Ramos (cell line): Measurements from ENCODE around the gene FGD3.
"Not testable (repeated sequence)": the region's sequence is repeated elsewhere in the genome, so short reads cannot be mapped to it uniquely, and the experiment has no call there.

ENCODE experiments used
- in situ Hi-C: fragments of 300-500 bp; cut with MboI; formaldehyde crosslinking; loops from one replicate; pipeline ENCODE4 v1.14.3; 2022; ENCODE audit warnings: low sequenced_read_pairs; ENCODE audit not compliant: unreplicated experiment

Gene FGD3

DNA sequence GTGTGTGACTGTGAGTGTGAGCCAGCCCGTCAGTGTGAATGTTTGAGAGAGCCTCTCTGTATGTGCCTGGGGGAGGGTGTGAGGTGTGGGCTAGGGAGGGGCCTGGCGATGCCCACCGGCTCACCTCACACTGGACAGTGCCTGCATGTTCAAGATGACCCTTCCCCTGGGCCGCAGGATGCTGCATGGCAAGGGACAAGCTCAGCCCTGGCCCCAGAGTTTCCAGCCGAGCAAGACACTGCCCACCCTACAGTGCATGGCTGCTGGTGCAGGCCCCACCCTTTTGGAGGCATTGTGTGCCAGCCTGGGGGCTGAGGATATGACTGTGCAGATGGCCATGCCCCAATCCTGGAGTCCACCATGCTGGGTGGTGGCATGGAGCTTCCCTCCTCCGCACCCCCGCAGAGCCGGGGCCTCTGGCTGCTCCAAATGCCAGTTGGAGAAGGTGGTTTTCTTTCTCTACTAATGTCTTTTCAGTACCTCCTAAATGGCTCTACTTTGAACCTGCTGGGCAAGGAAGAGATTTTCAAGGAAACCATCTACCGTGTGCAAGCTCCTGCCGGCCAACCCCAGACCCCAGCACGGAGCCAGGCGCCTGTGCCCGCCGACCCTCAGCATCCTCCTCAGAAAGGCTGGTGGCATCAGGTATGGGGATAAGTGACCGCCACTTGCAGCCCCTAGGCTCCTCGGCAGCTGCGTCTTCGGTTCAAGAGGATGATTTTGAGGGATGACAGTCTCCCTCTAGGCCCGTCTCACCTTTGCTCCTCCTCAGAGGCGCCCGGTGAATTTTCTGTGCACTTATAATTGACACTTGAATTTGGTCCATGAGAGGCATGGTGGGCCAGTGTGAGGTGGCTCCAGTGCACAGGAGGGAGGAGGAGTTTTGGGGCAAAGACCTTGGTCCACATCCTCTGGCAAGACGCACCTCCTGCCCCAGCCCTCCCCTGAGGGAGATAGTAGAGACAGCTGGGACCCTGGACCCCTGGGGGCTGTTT is 27.7 kb downstream of the FGD3 start:
- in situ Hi-C loops: no loop called here

DNA sequence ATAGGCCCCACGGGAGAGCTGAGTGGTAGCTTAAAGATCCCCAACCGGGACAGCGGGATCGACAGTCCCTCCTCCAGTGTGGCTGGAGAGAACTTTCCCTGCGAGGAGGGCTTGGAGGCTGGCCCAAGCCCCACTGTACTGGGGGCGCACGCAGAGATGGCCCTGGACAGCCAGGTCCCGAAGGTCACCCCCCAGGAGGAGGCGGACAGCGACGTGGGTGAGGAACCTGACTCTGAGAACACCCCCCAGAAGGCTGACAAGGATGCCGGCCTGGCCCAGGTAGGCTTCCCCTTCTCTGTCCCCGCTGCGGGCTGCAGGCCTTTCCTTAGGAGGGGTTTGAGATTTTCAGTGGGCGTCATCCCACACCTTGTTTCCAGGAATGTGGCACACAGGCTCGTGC is 29.1 kb downstream of the FGD3 start:
- in situ Hi-C loops: no loop called here

DNA sequence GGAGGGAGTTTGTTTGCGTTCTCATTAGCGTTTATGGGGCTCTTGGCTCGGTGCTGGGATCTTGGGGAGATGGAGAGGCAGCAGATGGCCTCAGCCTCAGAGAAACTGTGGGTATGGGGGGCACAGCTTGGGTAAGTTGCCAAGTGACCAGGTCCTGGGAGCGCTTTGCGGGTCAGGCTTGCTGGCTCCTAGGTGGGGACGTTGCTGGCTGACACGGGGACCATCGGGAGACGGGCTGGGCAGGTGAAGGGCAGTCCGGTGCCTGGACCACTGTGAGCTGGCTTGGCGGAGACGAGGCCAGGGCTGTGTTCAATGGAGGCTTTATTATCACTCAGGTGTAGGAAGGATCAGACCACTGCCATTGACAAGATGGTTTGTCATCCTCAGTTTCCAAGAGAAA is 30.0 kb downstream of the FGD3 start:
- in situ Hi-C loops: no loop called here

DNA sequence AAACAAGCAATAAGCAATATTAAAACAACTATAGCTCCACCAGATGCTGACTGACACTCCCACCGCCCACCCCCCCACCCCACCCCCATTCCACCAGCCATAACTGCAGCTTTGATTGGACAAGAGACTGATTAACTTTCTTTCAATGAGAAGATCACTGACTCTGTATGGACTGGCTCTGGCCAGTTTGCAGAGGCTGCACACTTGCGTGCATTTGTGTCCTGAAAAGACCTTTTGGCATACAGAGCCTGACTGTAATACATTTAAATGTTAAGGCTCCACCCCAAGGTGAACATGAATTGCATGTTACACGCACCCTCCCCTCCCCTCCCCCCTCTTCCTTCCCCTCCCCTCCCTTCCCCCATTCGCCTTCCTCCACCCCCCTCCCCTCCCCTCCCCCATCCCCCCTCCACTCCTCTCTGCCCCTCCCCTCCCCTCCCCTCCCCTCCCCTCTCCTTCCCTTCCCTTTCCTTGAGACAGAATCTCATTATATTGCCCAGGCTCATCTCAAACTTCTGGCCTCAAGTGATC is 31.1 kb downstream of the FGD3 start:
- in situ Hi-C loops: no loop called here

DNA sequence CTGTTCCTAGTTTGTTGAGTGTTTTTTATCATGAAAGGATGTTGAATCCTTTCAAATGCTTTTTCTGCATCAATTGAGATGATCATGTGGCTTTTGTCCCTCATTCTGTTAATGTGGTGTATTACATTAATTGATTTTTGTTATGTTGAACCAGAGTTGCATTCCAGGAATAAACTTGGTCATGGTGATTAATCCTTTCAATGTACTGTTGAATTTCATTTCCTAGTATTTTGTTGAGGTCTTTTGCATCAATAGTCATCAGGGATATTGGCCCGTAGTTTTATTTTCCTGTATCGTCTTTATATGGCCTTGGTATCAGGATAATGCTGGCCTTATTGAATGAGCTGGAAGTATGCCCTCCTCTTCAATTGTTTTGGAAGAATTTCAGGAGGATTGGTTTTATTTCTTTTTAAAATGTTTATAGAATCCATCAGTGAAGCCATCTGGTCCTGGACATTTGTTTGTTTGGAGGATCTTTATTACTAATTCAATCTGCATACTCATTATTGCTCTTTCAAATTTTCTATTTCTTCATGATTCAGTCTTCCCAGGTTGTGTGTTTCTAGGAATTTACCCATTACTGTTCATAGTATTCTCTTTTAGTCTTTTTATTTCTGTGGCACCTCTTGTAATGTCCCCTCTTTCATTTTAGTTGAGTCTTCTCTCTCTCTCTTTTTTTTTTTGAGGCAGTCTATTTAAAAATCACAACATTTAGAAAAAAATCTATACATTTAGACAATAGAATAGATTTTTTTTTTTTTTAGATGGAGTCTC is 32.1 kb downstream of the FGD3 start:
- in situ Hi-C loops: no loop called here

DNA sequence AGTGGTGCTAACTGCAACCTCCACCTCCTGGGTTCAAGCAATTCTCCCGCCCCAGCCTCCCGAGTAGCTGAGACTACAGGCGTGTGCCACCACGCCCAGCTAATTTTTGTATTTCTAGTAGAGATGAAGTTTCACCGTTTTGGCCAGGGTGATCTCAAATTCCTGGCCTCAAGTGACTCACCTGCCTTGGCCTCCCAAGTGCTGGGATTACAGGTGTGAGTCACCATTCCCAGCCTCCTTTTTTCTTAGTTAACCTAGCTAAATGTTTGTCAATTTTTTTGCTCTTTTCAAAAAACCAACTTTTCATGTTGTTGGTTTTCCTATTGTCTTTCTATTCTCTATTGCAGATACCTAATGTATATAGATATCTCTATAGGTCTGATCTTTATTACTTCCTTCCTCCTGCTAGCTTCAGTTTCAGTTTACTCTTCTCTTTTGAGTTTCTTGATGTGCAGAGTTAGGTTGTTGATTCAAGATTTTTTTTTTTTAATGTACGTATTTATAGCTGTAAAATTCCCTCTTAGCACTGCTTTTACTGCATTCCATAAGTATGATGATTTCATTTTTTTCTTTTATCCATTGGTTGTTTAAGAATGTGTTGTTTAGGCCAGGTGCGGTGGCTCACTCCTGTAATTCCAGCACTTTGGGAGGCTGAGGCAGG is 32.9 kb downstream of the FGD3 start:
- in situ Hi-C loops: no loop called here

DNA sequence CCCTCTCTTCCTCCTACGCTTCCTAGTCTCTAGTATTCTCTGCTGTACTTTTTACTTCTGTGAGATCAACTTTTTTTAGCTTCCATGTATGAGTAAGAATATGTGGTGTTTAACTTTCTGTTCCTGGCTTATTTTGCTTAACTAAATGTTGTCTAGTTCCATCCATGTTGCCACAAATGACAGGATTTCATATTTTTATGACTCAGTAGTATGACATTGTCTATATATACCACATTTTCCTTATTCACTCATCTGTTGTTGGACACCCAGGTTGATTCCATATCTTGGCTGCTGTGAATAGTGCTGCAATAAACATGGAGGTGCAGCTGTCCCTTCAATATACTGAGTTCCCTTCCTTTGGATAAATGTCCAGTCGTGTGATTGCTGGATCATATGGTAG is 34.8 kb downstream of the FGD3 start:
- in situ Hi-C loops: no loop called here

DNA sequence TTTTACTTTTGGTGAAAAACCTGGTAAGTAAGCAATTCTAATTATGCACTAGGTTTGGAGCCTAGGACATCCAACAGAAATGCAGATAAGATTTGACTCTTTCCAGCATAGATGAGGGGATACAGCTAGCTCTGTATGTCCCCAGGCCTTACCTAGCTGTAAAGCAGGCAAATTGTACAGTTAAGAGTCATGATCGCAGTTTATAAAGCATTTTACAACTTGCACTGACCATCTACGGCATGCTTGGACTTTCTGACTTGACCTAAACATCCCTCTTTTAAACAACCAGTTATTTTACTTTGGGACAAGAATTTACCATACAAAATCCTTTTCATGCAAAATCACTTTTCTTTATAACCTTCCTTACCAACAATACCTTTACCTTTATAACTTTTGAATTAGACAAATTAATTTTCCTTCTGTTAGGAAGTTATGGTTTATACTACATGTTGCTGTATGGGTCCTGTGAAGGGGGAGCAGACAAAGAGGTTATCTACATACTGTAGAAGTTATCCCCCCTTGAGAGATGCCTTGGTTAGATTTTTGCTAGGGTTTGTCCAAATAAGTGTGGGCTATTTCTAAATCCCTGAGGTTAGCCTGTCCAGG is 36.8 kb downstream of the FGD3 start:
- in situ Hi-C loops: no loop called here

DNA sequence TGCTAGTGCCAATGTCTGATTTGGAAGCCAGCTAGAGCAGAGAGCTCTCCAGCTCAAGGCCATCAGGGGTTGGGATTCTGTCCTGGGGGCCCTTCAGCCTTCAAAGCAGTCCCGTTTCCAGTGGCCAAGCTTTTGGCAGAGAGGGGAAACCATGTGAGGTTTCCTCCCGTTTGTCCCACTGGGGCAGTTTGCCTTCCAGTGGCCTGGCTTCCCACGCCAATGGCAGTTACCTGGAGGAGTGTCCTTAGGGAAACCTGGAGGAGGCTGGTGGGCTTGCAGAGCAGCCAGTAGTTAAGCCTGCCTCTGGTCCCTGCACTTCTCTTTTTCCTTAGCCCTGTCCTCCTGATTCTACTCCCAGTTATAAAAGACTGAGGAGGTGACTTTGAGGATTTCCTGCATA is 37.7 kb downstream of the FGD3 start:
- in situ Hi-C loops: no loop called here

DNA sequence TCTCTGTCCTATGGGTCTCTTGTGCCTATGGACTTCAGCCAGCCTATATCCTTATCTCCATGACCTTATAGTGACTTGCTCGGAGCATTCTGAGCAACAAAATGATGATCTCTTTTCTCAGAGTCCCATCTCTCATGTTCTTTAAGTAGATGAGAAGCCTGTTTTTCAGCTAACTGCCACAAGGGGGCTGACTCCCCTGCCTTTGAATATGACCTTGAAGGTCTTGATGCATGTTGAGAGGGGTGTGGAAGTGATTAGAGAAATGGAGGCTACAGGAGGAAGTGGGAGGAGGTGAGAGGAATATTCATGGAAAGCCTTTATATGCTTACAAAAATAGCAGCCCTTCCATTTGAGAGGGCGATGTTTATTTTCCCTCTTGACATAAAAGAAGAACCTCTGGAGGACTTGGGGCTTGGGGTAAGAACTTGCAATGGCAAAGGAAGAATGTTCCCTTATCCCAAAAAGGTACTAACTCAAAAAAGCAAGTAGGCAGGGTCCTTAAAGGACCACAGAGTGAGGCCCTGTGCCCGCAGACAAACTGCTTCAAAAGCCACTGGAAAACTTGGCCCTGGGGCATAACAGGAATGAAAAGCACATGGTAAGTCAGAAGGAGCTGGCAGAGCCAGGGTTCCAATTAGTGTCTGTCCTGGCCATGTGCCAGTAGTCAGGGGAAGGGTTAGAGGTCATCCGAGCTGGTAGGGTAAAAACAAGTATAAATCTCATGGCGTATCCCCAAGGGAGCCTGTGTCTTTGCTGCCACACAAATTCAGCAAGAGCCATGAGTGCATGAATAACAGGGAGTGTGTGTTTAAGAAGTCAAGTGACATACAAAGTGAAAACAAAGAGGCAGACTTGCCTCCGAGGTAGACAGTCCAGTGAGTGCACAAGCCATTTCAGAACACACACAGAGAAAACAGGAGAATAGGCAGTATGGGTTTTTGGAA is 39.1 kb downstream of the FGD3 start:
- in situ Hi-C loops: no loop called here

DNA sequence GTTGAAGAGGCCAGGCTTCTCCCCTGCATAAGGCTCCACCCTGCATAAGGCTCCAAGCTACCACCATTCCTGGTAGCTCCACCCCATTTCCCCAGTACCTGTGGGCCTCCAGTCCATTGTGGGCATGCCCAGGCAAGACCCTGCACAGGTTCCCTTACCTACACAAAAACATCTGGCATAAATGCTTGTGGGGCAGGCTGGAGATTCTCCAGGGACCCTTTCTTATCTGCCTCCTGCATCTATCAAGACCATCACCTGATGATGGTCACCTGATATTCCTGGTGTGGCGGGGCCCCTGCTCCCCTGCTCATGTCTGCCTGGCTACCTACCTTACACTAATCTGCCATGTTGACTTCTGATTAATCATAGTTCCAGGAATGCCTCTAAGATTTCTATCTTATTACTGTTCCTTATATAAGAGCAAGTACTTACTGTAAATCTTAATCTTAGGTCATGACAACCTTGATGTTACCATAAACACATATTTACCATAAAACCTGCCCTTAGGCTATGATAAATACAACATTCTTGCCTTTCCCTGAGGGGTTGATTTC is 41.0 kb downstream of the FGD3 start:
- in situ Hi-C loops: no loop called here

DNA sequence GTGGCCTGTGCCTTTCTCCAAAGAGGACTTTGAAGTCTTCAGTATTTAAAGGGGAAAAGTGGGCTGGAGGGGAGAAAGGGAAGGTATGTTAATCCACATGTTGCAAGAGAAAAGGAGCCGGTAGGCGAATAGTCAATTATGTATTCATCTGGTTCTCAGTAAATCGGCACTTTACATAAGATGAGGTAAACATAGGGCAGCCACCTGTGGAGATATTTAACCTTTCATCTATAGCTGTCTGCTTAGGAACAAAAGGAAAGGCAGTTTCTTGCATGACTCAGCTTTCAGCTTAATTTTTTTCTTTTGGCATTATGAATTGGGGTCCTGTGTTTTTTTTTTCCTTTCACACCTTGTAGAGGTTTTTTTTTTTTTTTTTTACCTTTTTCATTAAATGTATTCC is 42.2 kb downstream of the FGD3 start:
- in situ Hi-C loops: no loop called here

DNA sequence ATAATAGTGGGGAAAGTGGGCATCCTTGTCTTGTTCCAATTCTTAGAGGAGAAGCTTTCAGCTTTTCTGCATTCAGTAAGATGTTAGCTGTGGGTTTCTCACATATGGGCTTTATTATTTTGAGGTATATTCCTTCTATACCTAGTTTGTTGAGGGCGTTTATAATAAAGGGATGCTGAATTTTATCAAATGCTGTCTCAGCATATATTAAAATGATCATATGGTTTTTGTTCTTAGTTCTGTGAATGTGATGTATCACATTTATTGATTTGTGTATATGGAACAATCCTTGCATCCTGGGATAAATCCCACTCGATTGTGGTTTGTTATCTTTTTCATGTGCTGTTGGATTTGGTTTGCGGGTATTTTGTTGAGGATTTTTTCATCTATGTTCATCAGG is 43.1 kb downstream of the FGD3 start:
- in situ Hi-C loops: no loop called here

DNA sequence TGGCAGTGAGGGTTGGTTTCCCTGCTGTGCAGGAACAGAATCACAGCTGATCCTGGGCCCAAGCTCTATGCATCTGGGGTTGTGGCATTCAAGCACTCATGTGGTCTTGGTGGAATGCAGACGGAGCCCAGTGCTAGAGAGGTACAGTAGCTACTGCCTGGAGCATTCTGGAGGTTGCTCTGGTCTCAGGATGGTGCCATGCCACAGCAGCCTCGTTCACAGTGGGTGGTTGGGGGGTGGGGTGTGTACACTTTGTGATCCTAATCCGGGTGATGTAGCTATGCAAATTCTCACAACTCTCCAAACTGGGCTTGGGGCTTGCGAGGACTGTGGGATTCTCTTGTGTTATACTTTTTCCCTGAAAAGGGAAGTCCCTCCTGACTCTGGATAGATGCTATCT is 45.2 kb downstream of the FGD3 start:
- in situ Hi-C loops: no loop called here

DNA sequence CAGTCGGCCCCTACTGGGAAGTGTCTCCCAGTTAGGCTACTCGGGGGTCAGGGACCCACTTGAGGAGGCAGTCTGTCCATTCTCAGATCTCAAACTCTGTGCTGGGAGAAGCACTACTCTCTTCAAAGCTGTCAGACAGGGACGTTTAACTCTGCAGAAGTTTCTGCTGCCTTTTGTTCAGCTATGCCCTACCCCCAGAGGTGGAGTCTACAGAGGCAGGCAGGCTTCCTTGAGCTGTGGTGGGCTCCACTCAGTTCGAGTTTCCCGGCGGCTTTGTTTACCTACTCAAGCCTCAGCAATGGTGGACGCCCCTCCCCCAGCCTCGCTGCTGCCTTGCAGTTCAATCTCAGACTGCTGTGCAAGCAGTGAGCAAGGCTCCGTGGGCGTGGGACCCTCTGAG is 51.5 kb downstream of the FGD3 start:
- in situ Hi-C loops: not testable (repeated sequence)

DNA sequence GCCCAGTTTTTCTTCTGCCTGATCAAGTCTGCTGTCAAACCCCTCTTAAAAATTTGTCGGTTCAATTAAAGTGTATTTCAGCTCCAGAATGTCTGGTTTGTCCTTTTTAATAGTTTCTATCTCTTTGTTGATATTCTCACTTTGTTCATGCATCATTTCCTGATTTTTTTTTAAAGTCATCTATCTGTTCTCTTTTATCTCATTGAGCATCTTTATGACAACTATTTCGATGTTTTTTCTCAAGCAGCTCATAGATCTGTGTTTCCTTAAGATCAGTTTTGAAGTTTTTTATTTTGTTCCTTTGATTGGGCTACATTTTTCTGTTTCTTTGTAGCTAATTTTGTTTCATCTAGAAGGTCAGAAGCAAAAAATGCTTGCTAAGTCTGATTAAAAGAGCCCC is 53.7 kb downstream of the FGD3 start:
- in situ Hi-C loops: no loop called here

DNA sequence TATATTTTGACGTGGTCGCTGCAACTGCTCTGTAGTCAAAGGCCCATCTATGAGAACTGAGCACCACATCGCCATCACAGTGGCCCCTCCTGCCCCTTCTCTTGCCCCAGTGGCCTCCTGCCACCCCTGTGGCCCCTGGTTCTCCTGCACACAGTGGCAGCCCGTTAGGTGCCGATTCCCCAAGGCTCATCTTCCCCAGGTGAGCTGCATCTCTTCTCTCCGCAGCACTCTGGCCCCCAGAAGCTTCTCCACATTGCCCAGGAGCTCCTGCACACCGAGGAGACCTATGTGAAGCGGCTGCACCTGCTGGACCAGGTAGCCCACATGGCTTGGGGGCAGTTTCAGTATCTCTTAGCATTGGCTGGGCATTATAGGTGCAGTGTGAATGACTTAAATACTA is 55.4 kb downstream of the FGD3 start:
- in situ Hi-C loops: no loop called here

DNA sequence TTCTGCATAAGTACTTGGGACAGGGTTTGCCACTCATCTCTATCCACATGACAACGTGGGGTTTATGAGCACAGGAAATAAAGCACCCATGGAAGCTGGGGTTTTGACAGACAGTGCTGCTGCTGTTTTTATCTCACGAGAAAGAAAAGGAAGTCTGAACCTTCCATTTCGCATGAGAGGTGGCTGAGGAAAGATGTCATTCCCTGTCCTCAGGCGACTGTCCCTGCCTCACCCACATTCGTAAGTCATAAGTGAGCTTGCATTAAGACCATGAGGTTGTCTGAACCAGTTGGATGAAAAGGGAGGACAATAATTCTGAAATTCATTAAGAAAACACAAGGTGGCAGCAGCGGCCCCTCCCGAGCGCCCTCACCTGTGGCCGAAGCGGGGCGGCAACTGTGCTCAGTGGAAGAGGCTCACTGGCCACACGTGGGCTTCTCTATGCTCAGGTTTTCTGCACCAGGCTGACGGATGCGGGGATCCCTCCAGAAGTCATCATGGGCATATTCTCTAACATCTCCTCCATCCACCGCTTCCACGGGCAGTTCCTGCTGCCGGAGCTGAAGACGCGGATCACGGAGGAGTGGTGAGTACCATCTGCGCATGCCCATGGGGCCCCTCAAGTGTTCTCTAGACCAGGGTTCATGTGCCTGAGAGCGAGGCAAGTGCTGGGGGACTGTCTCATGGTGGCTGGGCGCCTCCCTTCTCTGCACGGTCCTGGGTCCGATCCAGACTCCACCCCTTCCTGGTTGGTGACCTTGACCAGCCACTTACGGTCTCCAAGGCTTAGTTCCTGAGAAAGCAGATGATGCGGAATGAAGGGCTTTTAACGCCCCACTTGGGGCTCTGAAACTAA is 56.5 kb downstream of the FGD3 start:
- in situ Hi-C loops: no loop called here
